ENCODE results near the gene CNGB1. TPM values are rescaled to one million over a fixed set of nuclear protein-coding genes. Genes with fewer than 3 reads are reported as not detected.

CNGB1 gene
- total RNA-seq, 1 donor from 2014 or later: not detected

- Histone ChIP-seq H3K27me3 (no peaks in the 10 kb centered on the region), H4K20me1 (ENCODE audit: low read depth) (peaks cover 23% of the 10 kb centered on the region), H3F3A (ENCODE audit: low read depth) (peaks cover 6% of the 10 kb centered on the region), H3K4me1 (peaks cover 8% of the 10 kb centered on the region), H3K9ac (no peak overlapping the region), H3K36me3 (no peaks in the 10 kb centered on the region), H3K4me3 (no peak overlapping the region), H3K9me3 (ENCODE audit: low read depth) (no peaks in the 10 kb centered on the region), H3K79me2 (ENCODE audit: low read depth) (no peaks in the 10 kb centered on the region), H3K27ac (no peak overlapping the region), H2AFZ (replicated peaks) (no peak overlapping the region), H3K4me2 (no peak overlapping the region)
- no peaks in the 10 kb centered on the region for H3K9me3 Mint-ChIP-seq
- H3K36me3 Mint-ChIP-seq: peaks cover 3% of the 10 kb centered on the region
- H3K27ac Mint-ChIP-seq: no peak overlapping the region
- TF ChIP-seq EZH2phosphoT487 (IDR thresholded peaks at IDR 0.05): no peak
- peak; percentile 62 for TF ChIP-seq CTCF (IDR thresholded peaks at IDR 0.05)
- peaks cover 18% of the 10 kb centered on the region for H3K4me1 Mint-ChIP-seq
- H3K27me3 Mint-ChIP-seq (ENCODE audit: insufficient read depth, low read depth): peaks cover 5% of the 10 kb centered on the region
- DNase-seq (ENCODE audit: low spot score): peak; percentile 81
- H3K4me3 Mint-ChIP-seq: no peak overlapping the region
Observed at GRCh38 chr16:57994778-57995177, 23.9 kb upstream of the CNGB1 start.

DNA sequence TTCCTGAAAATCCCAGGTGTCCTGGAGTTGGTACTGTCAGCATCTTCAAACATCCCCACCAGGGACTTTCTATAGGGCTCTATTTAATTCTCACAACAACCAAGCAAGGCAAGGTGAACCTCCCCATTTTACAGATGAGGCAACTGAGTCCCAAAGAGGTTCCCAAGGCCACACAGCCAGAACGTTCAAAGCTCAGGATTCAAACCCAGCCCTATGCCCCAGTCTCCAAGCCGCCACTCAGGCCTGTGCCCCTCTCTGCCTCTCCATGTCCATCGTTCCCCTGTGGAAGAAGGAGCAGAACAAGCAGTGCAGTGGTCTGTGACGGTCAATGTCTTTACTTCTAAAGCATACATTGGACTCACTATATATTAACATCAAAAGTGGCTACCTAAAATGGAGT lies 23.4 kb upstream of the CNGB1 start:
- H3K9me3 ChIP-seq (ENCODE audit: low read depth): no peaks in the 10 kb centered on the region
- Mint-ChIP-seq H3K27me3 (ENCODE audit: insufficient read depth, low read depth) (peaks cover 4% of the 10 kb centered on the region), H3K4me3 (no peak overlapping the region), H3K27ac (no peak overlapping the region), H3K9me3 (no peaks in the 10 kb centered on the region), H3K4me1 (peaks cover 16% of the 10 kb centered on the region), H3K36me3 (peaks cover 3% of the 10 kb centered on the region)
- TF ChIP-seq EZH2phosphoT487 (IDR thresholded peaks at IDR 0.05): no peak
- TF ChIP-seq CTCF (IDR thresholded peaks at IDR 0.05): no peak
- TF ChIP-seq EZH2 (IDR thresholded peaks at IDR 0.05): no peak
- no peaks in the 10 kb centered on the region for H3K27me3 ChIP-seq
- H3K79me2 ChIP-seq (ENCODE audit: low read depth): no peaks in the 10 kb centered on the region
- H3K9ac ChIP-seq: no peak overlapping the region
- H3F3A ChIP-seq (ENCODE audit: low read depth): peaks cover 2% of the 10 kb centered on the region
- peaks cover 4% of the 10 kb centered on the region for H3K4me1 ChIP-seq
- no peaks in the 10 kb centered on the region for H3K36me3 ChIP-seq
- peaks cover 19% of the 10 kb centered on the region for H4K20me1 ChIP-seq (ENCODE audit: low read depth)
- no peak overlapping the region for H2AFZ ChIP-seq (replicated peaks)
- no peak overlapping the region for H3K27ac ChIP-seq
- no peak overlapping the region for H3K4me3 ChIP-seq
- H3K4me2 ChIP-seq: no peak overlapping the region
- no peak for DNase-seq (ENCODE audit: low spot score)

- Histone ChIP-seq H3K36me3 (no peaks in the 10 kb centered on the region), H3K4me2 (no peak overlapping the region), H3K4me1 (no peaks in the 10 kb centered on the region), H3K27me3 (no peaks in the 10 kb centered on the region), H3K4me3 (no peak overlapping the region), H3K9me3 (ENCODE audit: low read depth) (no peaks in the 10 kb centered on the region), H3F3A (ENCODE audit: low read depth) (no peaks in the 10 kb centered on the region), H4K20me1 (ENCODE audit: low read depth) (peaks cover 14% of the 10 kb centered on the region), H3K79me2 (ENCODE audit: low read depth) (no peaks in the 10 kb centered on the region), H3K9ac (no peak overlapping the region), H3K27ac (no peak overlapping the region), H2AFZ (replicated peaks) (no peak overlapping the region)
- Mint-ChIP-seq H3K4me1 (peaks cover 11% of the 10 kb centered on the region), H3K27ac (no peak overlapping the region), H3K27me3 (ENCODE audit: insufficient read depth, low read depth) (peaks cover 4% of the 10 kb centered on the region), H3K4me3 (no peak overlapping the region), H3K9me3 (no peaks in the 10 kb centered on the region), H3K36me3 (peaks cover 3% of the 10 kb centered on the region)
- TF ChIP-seq EZH2 (IDR thresholded peaks at IDR 0.05) (no peak), CTCF (IDR thresholded peaks at IDR 0.05) (no peak), EZH2phosphoT487 (IDR thresholded peaks at IDR 0.05) (no peak)
- no peak for DNase-seq (ENCODE audit: low spot score)
Observed at GRCh38 chr16:57993897-57994296, 23.0 kb upstream of the CNGB1 start.
